HTR-8/SVneo (cell line): ENCODE results near the gene EIF3A.
A peak's percentile ranks its signal among the peaks of the same experiment; 100 is the strongest.

Source experiments
- DNase-seq: peaks from one replicate; pipeline ENCODE4 v3.0.0; 2011; ENCODE audit warnings: low spot score, mixed read lengths; ENCODE audit not compliant: insufficient read length
- FAIRE-seq: peaks from 2 replicates; lab custom pipeline; 2011; peaks lifted over from hg19 to GRCh38; lab: Jason Lieb, UNC

The EIF3A gene

GRCh38 chr10:119022846-119023552 lies 57.6 kb downstream of the EIF3A start:
- FAIRE-seq (no peak), DNase-seq (no peak)

GRCh38 chr10:119020627-119020946 lies 60.0 kb downstream of the EIF3A start:
- DNase-seq, result no peak
- FAIRE-seq, result no peak

GRCh38 chr10:119007211-119007574 lies 73.4 kb downstream of the EIF3A start:
- FAIRE-seq (no peak), DNase-seq (no peak)

- DNase-seq (peak; percentile 64), FAIRE-seq (no peak)
Observed at GRCh38 chr10:119006451-119007210, 74.0 kb downstream of the EIF3A start.

GRCh38 chr10:119005362-119006043 lies 75.1 kb downstream of the EIF3A start:
- FAIRE-seq (no peak), DNase-seq (no peak)

- FAIRE-seq, result no peak
- no peak for DNase-seq
Observed at GRCh38 chr10:119003572-119004289, 76.9 kb downstream of the EIF3A start.

- DNase-seq, result no peak
- no peak for FAIRE-seq
Observed at GRCh38 chr10:119001717-119002500, 78.7 kb downstream of the EIF3A start.

- no peak for DNase-seq
- FAIRE-seq, result no peak
Observed at GRCh38 chr10:118998183-118998582, 82.4 kb downstream of the EIF3A start.

- FAIRE-seq, result no peak
- DNase-seq, result no peak
Observed at GRCh38 chr10:118997379-118997778, 83.2 kb downstream of the EIF3A start.

- no peak for DNase-seq
- no peak for FAIRE-seq
Observed at GRCh38 chr10:118995739-118996138, 84.9 kb downstream of the EIF3A start.

- DNase-seq (no peak), FAIRE-seq (no peak)
Observed at GRCh38 chr10:118994321-118994720, 86.3 kb downstream of the EIF3A start.

- no peak for FAIRE-seq
Observed at GRCh38 chr10:118993214-118993613, 87.4 kb downstream of the EIF3A start.

GRCh38 chr10:118992496-118992895 lies 88.1 kb downstream of the EIF3A start:
- no peak for DNase-seq
- FAIRE-seq, result no peak

More at GRCh38 chr10:118993214-118993613, 87.4 kb downstream of the EIF3A start:
- DNase-seq, result no peak

- FAIRE-seq (no peak), DNase-seq (no peak)
Observed at GRCh38 chr10:118990326-118990725, 90.3 kb downstream of the EIF3A start.

- DNase-seq (no peak), FAIRE-seq (no peak)
Observed at GRCh38 chr10:118986815-118987790, 93.5 kb downstream of the EIF3A start.

- DNase-seq, result no peak
- FAIRE-seq, result no peak
Observed at GRCh38 chr10:118985576-118985975, 95.0 kb downstream of the EIF3A start.
